ENCODE results near the gene SF3A2. TPM values are rescaled to one million over a fixed set of nuclear protein-coding genes. Genes with fewer than 3 reads are reported as not detected.

SF3A2 gene
- total and polyA plus RNA-seq, 2 donors (not counting 3 experiments of a cell fraction or from before 2014, with no cell fraction given) = 21.5 to 164 TPM

DNA sequence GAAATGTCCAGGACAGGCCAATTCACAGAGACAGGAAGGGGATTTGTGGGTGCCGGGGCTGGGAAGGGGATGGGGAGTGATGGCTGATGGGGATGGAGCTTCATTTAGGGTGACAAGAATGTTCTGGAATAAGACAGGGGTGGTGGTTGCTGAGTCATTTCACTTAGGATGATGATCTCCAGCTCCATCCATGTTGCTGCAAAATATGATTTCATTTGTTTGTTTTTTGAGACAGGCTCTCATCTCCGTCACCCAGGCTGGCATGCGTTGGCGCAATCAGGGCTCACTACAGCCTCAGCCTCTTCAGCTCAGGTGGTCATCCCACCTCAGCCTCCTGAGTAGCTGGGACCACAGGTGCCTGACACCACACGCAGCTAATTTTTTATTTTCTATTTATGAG lies 22.7 kb downstream of the SF3A2 start:
- Histone ChIP-seq H3K4me2 (ENCODE audit: insufficient read depth, low read length) (no peak overlapping the region), H3K9me1 (replicated peaks; ENCODE audit: control insufficient read depth, extremely low read depth, insufficient read depth, low read length) (no peaks in the 10 kb centered on the region), H3K9me3 (replicated peaks; ENCODE audit: control insufficient read depth, insufficient read depth, low read length) (no peaks in the 10 kb centered on the region), H3K4me1 (ENCODE audit: control insufficient read depth, extremely low read depth, insufficient read depth, low read length) (no peaks in the 10 kb centered on the region), H3K9ac (replicated peaks; ENCODE audit: extremely low read depth, insufficient read depth, low read length) (no peak overlapping the region), H3K27me3 (ENCODE audit: control insufficient read depth in 2 of 2, insufficient read depth in 2 of 2, low read length in 2 of 2) (no peaks in the 10 kb centered on the region), H3K79me2 (ENCODE audit: control insufficient read depth, insufficient read depth, low read length) (no peaks in the 10 kb centered on the region), H4K20me1 (replicated peaks; ENCODE audit: control insufficient read depth, extremely low read depth, insufficient read depth, low read length) (no peaks in the 10 kb centered on the region), H3K36me3 (ENCODE audit: control insufficient read depth in 2 of 2, extremely low read depth in 1 of 2, insufficient read depth in 2 of 2, low read length in 2 of 2) (no peaks in the 10 kb centered on the region), H2AFZ (ENCODE audit: low read depth, low read length) (no peak overlapping the region), H3K27ac (ENCODE audit: insufficient read depth, low read depth, low read length) (no peak overlapping the region), H3K4me3 (replicated peaks in 1 of 3; ENCODE audit: insufficient read depth in 1 of 3, low read depth in 1 of 3, low read length in 3 of 3) (no peak overlapping the region)
- no TSS peak for BruUV-seq (replicated peaks)
- ChIA-PET CTCF (interaction anchor here (0.9 to 3.0 kb wide), 4 partner anchors 15 to 378 kb away, joined by 3 to 16 read pairs (median 4); no protein-coding TSS in a partner anchor), POLR2A (interaction anchor here (1.0 kb wide), 1 partner anchor 10 kb away, joined by 3 read pairs; no protein-coding TSS in a partner anchor)
- DNase-seq (ENCODE audit: low read depth, low spot score) (no peak), FAIRE-seq (no peak)
- dilution Hi-C loops (cut with MboI; ENCODE audit: extremely low pct_ligation_motif_present, low sequenced_read_pairs) (no loop called here), intact Hi-C loops (cut with micrococcal nuclease) (no loop called here)
- no peak for TF ChIP-seq POLR2AphosphoS5 (IDR thresholded peaks at IDR 0.05; ENCODE audit: insufficient read depth, low read depth, low read length)
- no peak for TF ChIP-seq EZH2 (IDR thresholded peaks at IDR 0.05; ENCODE audit: borderline replicate concordance, low read depth, low read length, severe bottlenecking)
- TF ChIP-seq POLR2A (IDR thresholded peaks at IDR 0.05; ENCODE audit: low read depth, low read length) = no peak
- no peak for TF ChIP-seq GATA2 (IDR thresholded peaks at IDR 0.05; ENCODE audit: insufficient read depth, insufficient read length, low read depth, low read length)
- TF ChIP-seq, protein P1, sequence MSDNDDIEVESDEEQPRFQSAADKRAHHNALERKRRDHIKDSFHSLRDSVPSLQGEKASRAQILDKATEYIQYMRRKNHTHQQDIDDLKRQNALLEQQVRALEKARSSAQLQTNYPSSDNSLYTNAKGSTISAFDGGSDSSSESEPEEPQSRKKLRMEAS (IDR thresholded peaks at IDR 0.05; ENCODE audit: insufficient read depth, insufficient read length) = no peak
- no peak for TF ChIP-seq JUN (IDR thresholded peaks at IDR 0.05; ENCODE audit: borderline replicate concordance, insufficient read depth, insufficient read length, low read depth)
- TF ChIP-seq, protein P2, sequence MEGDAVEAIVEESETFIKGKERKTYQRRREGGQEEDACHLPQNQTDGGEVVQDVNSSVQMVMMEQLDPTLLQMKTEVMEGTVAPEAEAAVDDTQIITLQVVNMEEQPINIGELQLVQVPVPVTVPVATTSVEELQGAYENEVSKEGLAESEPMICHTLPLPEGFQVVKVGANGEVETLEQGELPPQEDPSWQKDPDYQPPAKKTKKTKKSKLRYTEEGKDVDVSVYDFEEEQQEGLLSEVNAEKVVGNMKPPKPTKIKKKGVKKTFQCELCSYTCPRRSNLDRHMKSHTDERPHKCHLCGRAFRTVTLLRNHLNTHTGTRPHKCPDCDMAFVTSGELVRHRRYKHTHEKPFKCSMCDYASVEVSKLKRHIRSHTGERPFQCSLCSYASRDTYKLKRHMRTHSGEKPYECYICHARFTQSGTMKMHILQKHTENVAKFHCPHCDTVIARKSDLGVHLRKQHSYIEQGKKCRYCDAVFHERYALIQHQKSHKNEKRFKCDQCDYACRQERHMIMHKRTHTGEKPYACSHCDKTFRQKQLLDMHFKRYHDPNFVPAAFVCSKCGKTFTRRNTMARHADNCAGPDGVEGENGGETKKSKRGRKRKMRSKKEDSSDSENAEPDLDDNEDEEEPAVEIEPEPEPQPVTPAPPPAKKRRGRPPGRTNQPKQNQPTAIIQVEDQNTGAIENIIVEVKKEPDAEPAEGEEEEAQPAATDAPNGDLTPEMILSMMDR (IDR thresholded peaks at IDR 0.05; ENCODE audit: extremely low read depth in 1 of 2, insufficient read depth in 1 of 2, low read depth in 1 of 2, low read length in 2 of 2) = no peak
- TF ChIP-seq MYC (IDR thresholded peaks at IDR 0.05; ENCODE audit: low read depth, low read length) = no peak
- no peak for TF ChIP-seq FOS (IDR thresholded peaks at IDR 0.05; ENCODE audit: borderline replicate concordance, insufficient read depth, low read length)

All from endothelial cell of umbilical vein (primary cell).